HG02943 (cell line): ENCODE data around the gene FGB.
"Not testable (repeated sequence)": the region's sequence is repeated elsewhere in the genome, so short reads cannot be mapped to it uniquely, and the experiment has no call there.

Source experiments
- ATAC-seq: cut with Tn5 transposase; IDR thresholded peaks from one replicate; pipeline ENCODE4 v1.9.1; 2021; ENCODE audit warnings: mild to moderate bottlenecking, low read depth, moderate library complexity; ENCODE audit not compliant: unreplicated experiment

The FGB gene

GRCh38 chr4:154594343-154594742, 31.5 kb downstream of the FGB start:
- not testable (repeated sequence) for ATAC-seq

- ATAC-seq, result no peak
Observed at GRCh38 chr4:154595807-154596206, 33.0 kb downstream of the FGB start.

GRCh38 chr4:154597281-154597680, 34.5 kb downstream of the FGB start:
- ATAC-seq, result not testable (repeated sequence)

GRCh38 chr4:154597798-154598774, 35.3 kb downstream of the FGB start:
- no peak for ATAC-seq

GRCh38 chr4:154602404-154603020, 39.7 kb downstream of the FGB start:
- no peak for ATAC-seq

GRCh38 chr4:154603033-154603943, 40.5 kb downstream of the FGB start:
- ATAC-seq, result no peak

- no peak for ATAC-seq
Observed at GRCh38 chr4:154604696-154605200, 41.9 kb downstream of the FGB start.

- ATAC-seq, result no peak
Observed at GRCh38 chr4:154606728-154607723, 44.2 kb downstream of the FGB start.

GRCh38 chr4:154608361-154609252, 45.8 kb downstream of the FGB start:
- ATAC-seq, result no peak

- no peak for ATAC-seq
Observed at GRCh38 chr4:154609532-154609931, 46.7 kb downstream of the FGB start.

GRCh38 chr4:154610582-154610981, 47.8 kb downstream of the FGB start:
- no peak for ATAC-seq

- no peak for ATAC-seq
Observed at GRCh38 chr4:154611833-154612232, 49.0 kb downstream of the FGB start.

GRCh38 chr4:154612472-154613414, 49.9 kb downstream of the FGB start, which contains the start of gene FGG:
Gene FGG (minus strand): TSS chr4:154612656. CDS start chr4:154612609, 47 bp downstream.
- no peak for ATAC-seq

GRCh38 chr4:154614306-154614705, 51.5 kb downstream of the FGB start:
- ATAC-seq, result no peak

- no peak for ATAC-seq
Observed at GRCh38 chr4:154615211-154615610, 52.4 kb downstream of the FGB start.

- no peak for ATAC-seq
Observed at GRCh38 chr4:154616287-154616686, 53.5 kb downstream of the FGB start.

- peak; percentile 91 for ATAC-seq
Observed at GRCh38 chr4:154616731-154617130, 53.9 kb downstream of the FGB start.
